Measurements from ENCODE around the gene PARVA. TPM values are rescaled to one million over a fixed set of nuclear protein-coding genes. Genes with fewer than 3 reads are reported as not detected.

The PARVA gene
- total RNA-seq, 1 experiment from 2014 or later: not detected

DNA sequence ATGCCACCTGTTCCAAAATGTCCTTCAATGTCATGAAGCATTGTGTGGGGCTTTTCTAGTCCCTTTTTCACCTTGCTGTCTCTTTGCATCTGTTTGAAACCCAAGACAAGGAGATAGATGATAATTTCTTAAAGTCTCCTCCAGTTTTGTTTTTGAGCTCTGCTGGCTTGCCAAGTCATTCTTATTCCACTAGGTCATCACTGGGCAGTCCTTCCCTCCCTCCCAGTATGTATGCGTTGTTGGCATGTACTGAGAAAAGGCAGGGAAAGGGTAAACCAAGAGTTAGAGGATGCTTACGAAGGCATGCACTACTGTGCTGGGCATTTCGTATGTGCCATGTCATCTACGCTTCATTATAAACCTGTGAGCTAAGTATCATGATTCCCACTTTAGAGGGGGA is 78.6 kb downstream of the PARVA start:
- Histone ChIP-seq H4K20me1 (ENCODE audit: insufficient read depth, low read depth, low read length) (no peaks in the 10 kb centered on the region), H3K9me3 (ENCODE audit: low read length) (no peaks in the 10 kb centered on the region), H3K9ac (ENCODE audit: low read length) (no peak overlapping the region), H3K4me3 (ENCODE audit: low read length) (no peak overlapping the region), H3K9me2 (replicated peaks; ENCODE audit: insufficient read depth, low read length) (no peaks in the 10 kb centered on the region), H3K27me3 (ENCODE audit: low read length) (no peaks in the 10 kb centered on the region), H3K79me2 (ENCODE audit: low read length) (no peaks in the 10 kb centered on the region), H2AFZ (ENCODE audit: low read length) (no peak overlapping the region), H3K4me1 (ENCODE audit: low read length) (peaks cover 4% of the 10 kb centered on the region; the same call in 1 of the 2 replicates), H3K27ac (ENCODE audit: low read length) (no peak overlapping the region), H3K36me3 (ENCODE audit: insufficient read depth, low read length) (no peaks in the 10 kb centered on the region), H3K4me2 (ENCODE audit: low read depth, low read length, poor library complexity, severe bottlenecking) (no peak overlapping the region)
- DNase-seq: no peak

DNA sequence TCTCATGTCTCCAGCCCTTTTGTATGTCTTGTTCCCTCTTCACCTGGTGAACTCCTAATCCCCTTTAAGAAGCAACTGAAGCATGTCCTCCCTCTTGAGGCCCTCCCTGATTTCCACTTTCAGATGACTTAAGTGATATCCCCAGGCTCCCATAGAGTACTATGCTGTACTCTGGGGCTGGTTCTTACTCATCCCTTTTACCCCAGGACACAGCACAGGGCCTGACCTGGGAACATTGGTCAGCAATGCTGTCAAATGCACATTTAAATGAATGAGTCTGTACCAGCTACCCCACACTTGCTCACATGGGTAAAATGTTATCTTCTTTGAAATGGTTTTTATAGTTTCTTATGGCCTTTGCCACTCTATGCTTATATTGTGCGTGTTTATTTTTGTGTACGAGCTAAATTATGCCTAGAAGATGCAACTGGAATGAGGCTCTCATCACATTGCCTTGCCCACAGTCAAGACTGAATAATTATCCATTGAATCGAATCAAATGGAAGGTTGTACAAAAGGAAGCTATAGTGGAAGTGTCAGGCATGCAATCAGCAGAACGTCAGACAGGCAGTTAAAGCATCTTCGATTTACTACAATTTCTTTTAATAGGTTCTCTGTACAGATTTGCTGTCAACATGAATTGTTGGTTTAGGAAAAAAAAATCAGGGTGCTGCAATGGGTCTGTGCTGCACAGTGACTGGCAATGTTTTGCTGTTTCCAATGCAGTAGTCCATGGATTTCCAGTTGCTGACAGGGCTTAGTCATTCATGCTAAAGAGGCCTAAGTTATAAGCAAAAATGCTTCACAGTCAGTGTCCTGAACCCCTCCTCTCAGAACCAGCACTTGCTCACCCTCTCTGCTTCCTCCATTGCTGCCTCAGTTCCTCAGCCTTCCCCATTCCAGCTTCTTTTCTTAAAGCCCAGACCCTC is 79.5 kb downstream of the PARVA start:
- Histone ChIP-seq H3K27ac (ENCODE audit: low read length) (no peak overlapping the region), H3K79me2 (ENCODE audit: low read length) (no peaks in the 10 kb centered on the region), H2AFZ (ENCODE audit: low read length) (no peak overlapping the region), H3K4me3 (ENCODE audit: low read length) (no peak overlapping the region), H3K27me3 (ENCODE audit: low read length) (no peaks in the 10 kb centered on the region), H3K36me3 (ENCODE audit: insufficient read depth, low read length) (no peaks in the 10 kb centered on the region), H3K9me3 (ENCODE audit: low read length) (no peaks in the 10 kb centered on the region), H3K9ac (ENCODE audit: low read length) (no peak overlapping the region), H4K20me1 (ENCODE audit: insufficient read depth, low read depth, low read length) (no peaks in the 10 kb centered on the region), H3K4me1 (ENCODE audit: low read length) (no peaks in the 10 kb centered on the region), H3K4me2 (ENCODE audit: low read depth, low read length, poor library complexity, severe bottlenecking) (no peak overlapping the region), H3K9me2 (replicated peaks; ENCODE audit: insufficient read depth, low read length) (no peaks in the 10 kb centered on the region)
- DNase-seq: no peak

DNA sequence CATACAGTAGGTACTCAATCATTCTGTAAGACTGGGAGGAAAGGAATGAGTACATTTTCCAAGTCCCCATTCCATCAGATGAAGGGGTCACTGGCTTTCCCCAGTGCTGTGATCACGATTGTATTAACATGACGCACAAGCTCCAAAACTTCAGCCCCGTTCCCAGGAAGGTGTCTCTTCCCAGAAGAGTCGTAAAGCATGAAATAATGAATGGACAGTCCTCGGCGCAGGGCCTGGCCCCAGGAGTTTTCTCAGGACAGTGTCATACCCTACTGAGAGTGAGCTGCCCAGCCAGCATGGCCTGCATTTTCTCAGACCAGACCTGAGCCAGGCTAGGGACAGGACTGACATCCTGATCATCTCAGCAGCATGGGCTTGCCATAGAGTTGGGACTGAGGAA is 80.7 kb downstream of the PARVA start:
- Histone ChIP-seq H3K27ac (ENCODE audit: low read length) (no peak overlapping the region), H3K4me2 (ENCODE audit: low read depth, low read length, poor library complexity, severe bottlenecking) (no peak overlapping the region), H3K9ac (ENCODE audit: low read length) (no peak overlapping the region), H3K36me3 (ENCODE audit: insufficient read depth, low read length) (no peaks in the 10 kb centered on the region), H3K79me2 (ENCODE audit: low read length) (no peaks in the 10 kb centered on the region), H3K9me2 (replicated peaks; ENCODE audit: insufficient read depth, low read length) (no peaks in the 10 kb centered on the region), H2AFZ (ENCODE audit: low read length) (no peak overlapping the region), H3K27me3 (ENCODE audit: low read length) (no peaks in the 10 kb centered on the region), H3K4me1 (ENCODE audit: low read length) (no peaks in the 10 kb centered on the region), H3K9me3 (ENCODE audit: low read length) (no peaks in the 10 kb centered on the region), H3K4me3 (ENCODE audit: low read length) (no peak overlapping the region), H4K20me1 (ENCODE audit: insufficient read depth, low read depth, low read length) (no peaks in the 10 kb centered on the region)
- DNase-seq: no peak

DNA sequence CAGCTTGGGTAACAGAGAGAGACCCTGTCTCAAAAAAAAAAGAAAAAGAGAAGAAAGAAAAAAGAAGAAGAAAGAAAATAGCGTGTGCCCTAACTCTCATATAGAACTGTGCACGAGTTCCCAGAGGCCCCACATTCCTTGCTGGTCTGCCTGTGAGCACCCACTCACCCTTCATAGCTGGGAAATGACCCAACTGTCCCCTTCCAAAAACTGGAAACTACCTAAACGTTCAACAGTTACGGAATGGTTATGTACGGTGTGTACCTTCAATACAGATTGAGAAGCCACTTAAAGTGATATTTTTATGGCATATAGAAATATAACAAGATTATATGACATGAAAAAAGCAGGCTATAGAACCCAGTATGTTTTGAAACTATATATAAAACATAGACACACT is 82.0 kb downstream of the PARVA start:
- H3K9me3 ChIP-seq (ENCODE audit: low read length): no peaks in the 10 kb centered on the region
- no peak overlapping the region for H3K27ac ChIP-seq (ENCODE audit: low read length)
- no peaks in the 10 kb centered on the region for H3K36me3 ChIP-seq (ENCODE audit: insufficient read depth, low read length)
- no peaks in the 10 kb centered on the region for H3K79me2 ChIP-seq (ENCODE audit: low read length)
- no peak overlapping the region for H2AFZ ChIP-seq (ENCODE audit: low read length)
- H3K9me2 ChIP-seq (replicated peaks; ENCODE audit: insufficient read depth, low read length): no peaks in the 10 kb centered on the region
- H3K9ac ChIP-seq (ENCODE audit: low read length): no peak overlapping the region
- no peak for DNase-seq
- H3K4me1 ChIP-seq (ENCODE audit: low read length): no peaks in the 10 kb centered on the region
- no peaks in the 10 kb centered on the region for H3K27me3 ChIP-seq (ENCODE audit: low read length)
- H4K20me1 ChIP-seq (ENCODE audit: insufficient read depth, low read depth, low read length): no peaks in the 10 kb centered on the region
- no peak overlapping the region for H3K4me3 ChIP-seq (ENCODE audit: low read length)
- no peak overlapping the region for H3K4me2 ChIP-seq (ENCODE audit: low read depth, low read length, poor library complexity, severe bottlenecking)

DNA sequence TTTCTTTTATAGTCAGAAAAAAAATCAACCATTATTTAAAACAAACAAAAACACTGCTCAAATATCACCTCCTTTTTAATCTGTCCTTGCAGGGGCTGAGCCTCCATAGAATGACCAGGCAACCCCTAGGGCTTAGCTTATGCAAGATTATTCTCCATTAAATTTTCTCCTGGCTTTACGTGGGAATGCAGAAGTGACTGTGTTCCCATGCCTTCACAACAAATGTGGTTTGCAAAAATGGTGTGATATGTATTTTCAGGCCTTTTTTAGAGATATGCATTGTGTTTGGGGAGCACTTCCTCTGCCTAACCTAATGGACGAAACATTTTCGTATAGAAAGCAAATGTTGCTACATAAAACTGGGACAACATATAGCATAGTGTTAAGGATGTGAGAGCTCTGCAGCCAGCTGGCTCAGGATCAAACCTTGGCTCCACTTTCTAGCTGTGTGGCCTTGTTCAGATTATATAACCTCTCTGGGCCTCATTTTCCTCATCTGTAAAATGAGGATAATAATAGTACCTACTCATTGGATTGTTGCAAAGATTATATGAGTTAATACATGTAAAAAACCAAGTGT is 82.6 kb downstream of the PARVA start:
- Histone ChIP-seq H3K4me3 (ENCODE audit: low read length) (no peak overlapping the region), H3K9me3 (ENCODE audit: low read length) (no peaks in the 10 kb centered on the region), H3K36me3 (ENCODE audit: insufficient read depth, low read length) (no peaks in the 10 kb centered on the region), H3K4me2 (ENCODE audit: low read depth, low read length, poor library complexity, severe bottlenecking) (no peak overlapping the region), H3K27me3 (ENCODE audit: low read length) (no peaks in the 10 kb centered on the region), H4K20me1 (ENCODE audit: insufficient read depth, low read depth, low read length) (no peaks in the 10 kb centered on the region), H3K9ac (ENCODE audit: low read length) (no peak overlapping the region), H3K9me2 (replicated peaks; ENCODE audit: insufficient read depth, low read length) (no peaks in the 10 kb centered on the region), H3K27ac (ENCODE audit: low read length) (no peak overlapping the region), H3K79me2 (ENCODE audit: low read length) (no peaks in the 10 kb centered on the region), H3K4me1 (ENCODE audit: low read length) (no peaks in the 10 kb centered on the region), H2AFZ (ENCODE audit: low read length) (no peak overlapping the region)
- no peak for DNase-seq

DNA sequence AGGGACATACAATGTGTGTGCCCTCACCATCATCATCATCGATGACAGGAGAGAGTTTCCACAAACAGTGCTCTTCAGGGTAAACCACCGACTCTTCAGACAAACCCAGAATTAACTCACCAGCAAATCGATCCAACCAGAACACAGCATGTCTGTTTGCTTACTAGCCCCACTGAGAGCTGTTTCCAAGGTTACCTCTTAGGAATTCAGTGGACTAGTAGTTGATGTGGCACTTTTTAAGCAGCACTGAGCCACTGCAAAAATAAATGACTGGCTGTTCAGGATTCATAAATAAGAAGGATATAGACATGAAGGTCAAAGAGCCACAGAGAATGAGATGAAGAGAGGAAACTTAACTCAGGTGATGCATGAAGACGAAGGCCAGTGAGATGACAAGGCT is 83.1 kb downstream of the PARVA start:
- no peaks in the 10 kb centered on the region for H3K36me3 ChIP-seq (ENCODE audit: insufficient read depth, low read length)
- no peaks in the 10 kb centered on the region for H4K20me1 ChIP-seq (ENCODE audit: insufficient read depth, low read depth, low read length)
- H3K4me2 ChIP-seq (ENCODE audit: low read depth, low read length, poor library complexity, severe bottlenecking): no peak overlapping the region
- H3K9me2 ChIP-seq (replicated peaks; ENCODE audit: insufficient read depth, low read length): no peaks in the 10 kb centered on the region
- no peaks in the 10 kb centered on the region for H3K27me3 ChIP-seq (ENCODE audit: low read length)
- H3K4me3 ChIP-seq (ENCODE audit: low read length): no peak overlapping the region
- no peak overlapping the region for H3K27ac ChIP-seq (ENCODE audit: low read length)
- DNase-seq: no peak
- no peaks in the 10 kb centered on the region for H3K79me2 ChIP-seq (ENCODE audit: low read length)
- H3K4me1 ChIP-seq (ENCODE audit: low read length): no peaks in the 10 kb centered on the region
- H2AFZ ChIP-seq (ENCODE audit: low read length): no peak overlapping the region
- no peak overlapping the region for H3K9ac ChIP-seq (ENCODE audit: low read length)
- no peaks in the 10 kb centered on the region for H3K9me3 ChIP-seq (ENCODE audit: low read length)

DNA sequence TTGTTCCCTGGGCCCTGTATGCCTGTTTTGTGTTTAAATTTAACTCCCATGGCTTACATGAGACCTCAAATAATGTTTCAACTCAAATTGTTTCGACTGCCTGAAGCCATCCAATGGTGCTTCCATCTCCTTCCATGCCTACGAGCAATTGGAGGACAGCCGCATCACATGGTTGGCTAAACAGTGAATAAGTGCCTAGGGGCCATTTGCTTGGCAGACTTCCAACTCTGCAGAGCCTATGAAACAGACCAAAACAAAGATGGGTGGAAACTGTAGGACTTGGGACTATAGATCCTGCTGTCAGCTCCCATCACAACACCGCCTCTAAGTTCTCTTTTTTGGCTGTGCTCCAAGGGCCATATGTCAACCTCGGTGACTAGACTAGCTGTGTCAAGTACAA is 84.1 kb downstream of the PARVA start:
- no peak for DNase-seq
- no peak overlapping the region for H2AFZ ChIP-seq (ENCODE audit: low read length)
- H3K79me2 ChIP-seq (ENCODE audit: low read length): no peaks in the 10 kb centered on the region
- no peak overlapping the region for H3K4me2 ChIP-seq (ENCODE audit: low read depth, low read length, poor library complexity, severe bottlenecking)
- no peaks in the 10 kb centered on the region for H3K36me3 ChIP-seq (ENCODE audit: insufficient read depth, low read length)
- H3K4me3 ChIP-seq (ENCODE audit: low read length): no peak overlapping the region
- H3K9ac ChIP-seq (ENCODE audit: low read length): no peak overlapping the region
- no peaks in the 10 kb centered on the region for H3K9me2 ChIP-seq (replicated peaks; ENCODE audit: insufficient read depth, low read length)
- no peaks in the 10 kb centered on the region for H4K20me1 ChIP-seq (ENCODE audit: insufficient read depth, low read depth, low read length)
- no peaks in the 10 kb centered on the region for H3K4me1 ChIP-seq (ENCODE audit: low read length)
- no peak overlapping the region for H3K27ac ChIP-seq (ENCODE audit: low read length)
- no peaks in the 10 kb centered on the region for H3K9me3 ChIP-seq (ENCODE audit: low read length)
- H3K27me3 ChIP-seq (ENCODE audit: low read length): no peaks in the 10 kb centered on the region

DNA sequence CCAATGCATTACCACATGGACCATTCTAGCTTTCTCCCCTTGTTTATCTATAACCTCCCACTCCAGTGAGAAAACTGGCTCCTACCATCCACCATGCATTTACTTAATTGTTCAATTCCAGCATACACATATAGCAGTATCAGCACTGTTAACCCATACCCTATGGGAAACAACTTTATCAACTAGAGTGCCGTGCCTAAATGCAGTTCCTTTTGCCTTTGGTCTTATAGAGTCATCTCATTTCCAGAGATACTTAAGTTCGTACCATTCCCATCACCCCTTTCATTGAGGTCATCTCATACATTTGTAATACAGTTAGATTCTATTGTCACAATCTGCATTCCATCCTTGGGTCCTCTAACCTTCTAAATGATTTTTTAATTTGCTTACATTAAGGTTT is 86.9 kb downstream of the PARVA start:
- Histone ChIP-seq H3K9me3 (ENCODE audit: low read length) (no peaks in the 10 kb centered on the region), H3K4me2 (ENCODE audit: low read depth, low read length, poor library complexity, severe bottlenecking) (no peak overlapping the region), H4K20me1 (ENCODE audit: insufficient read depth, low read depth, low read length) (no peaks in the 10 kb centered on the region), H3K4me1 (ENCODE audit: low read length) (no peaks in the 10 kb centered on the region), H3K79me2 (ENCODE audit: low read length) (no peaks in the 10 kb centered on the region), H3K27ac (ENCODE audit: low read length) (no peak overlapping the region), H3K4me3 (ENCODE audit: low read length) (no peak overlapping the region), H3K9me2 (replicated peaks; ENCODE audit: insufficient read depth, low read length) (no peaks in the 10 kb centered on the region), H3K27me3 (ENCODE audit: low read length) (no peaks in the 10 kb centered on the region), H2AFZ (ENCODE audit: low read length) (no peak overlapping the region), H3K36me3 (ENCODE audit: insufficient read depth, low read length) (no peaks in the 10 kb centered on the region), H3K9ac (ENCODE audit: low read length) (no peak overlapping the region)
- no peak for DNase-seq
